LNCaP clone FGC (cell line): ENCODE results near the gene GMEB2.

Experiments used
- DNase-seq: peaks from one replicate; pipeline ENCODE4 v3.0.0-alpha.2; 2011; ENCODE audit warnings: low read depth
- H3K4me3 ChIP-seq: 2 replicates; pipeline ENCODE4 v1.5.1; 2011; ENCODE audit warnings: mild to moderate bottlenecking, low read depth, low read length, control low read depth
- CTCF ChIP-seq: IDR thresholded peaks from 2 replicates; pipeline ENCODE4 v1.5.1; 2012; ENCODE audit warnings: mild to moderate bottlenecking; ENCODE audit not compliant: control insufficient read depth, insufficient read depth; ENCODE audit errors: extremely low read depth

GMEB2 gene

GRCh38 chr20:63596423-63596822 lies 30.5 kb downstream of the GMEB2 start:
- no peak for TF ChIP-seq CTCF
- no peak overlapping the region for H3K4me3 ChIP-seq
- no peak for DNase-seq

- DNase-seq = no peak
- TF ChIP-seq CTCF = no peak
- H3K4me3 ChIP-seq = no peak overlapping the region
Observed at GRCh38 chr20:63595416-63596127, 31.3 kb downstream of the GMEB2 start.

- DNase-seq = no peak
- TF ChIP-seq CTCF = no peak
- no peak overlapping the region for H3K4me3 ChIP-seq
Observed at GRCh38 chr20:63594043-63594561, 32.8 kb downstream of the GMEB2 start.

- DNase-seq = no peak
- H3K4me3 ChIP-seq = no peak overlapping the region
- no peak for TF ChIP-seq CTCF
Observed at GRCh38 chr20:63592661-63593060, 34.2 kb downstream of the GMEB2 start.

- DNase-seq = no peak
- TF ChIP-seq CTCF = no peak
- H3K4me3 ChIP-seq = no peak overlapping the region
Observed at GRCh38 chr20:63591786-63592355, 35.0 kb downstream of the GMEB2 start.

GRCh38 chr20:63591147-63591533 lies 35.8 kb downstream of the GMEB2 start:
- DNase-seq = no peak
- no peak for TF ChIP-seq CTCF
- H3K4me3 ChIP-seq = no peak overlapping the region
